GM18511 (cell line): Measurements from ENCODE around the gene ATP13A2.
A peak's percentile ranks its signal among the peaks of the same experiment; 100 is the strongest.
"Not testable (repeated sequence)": the region's sequence is repeated elsewhere in the genome, so short reads cannot be mapped to it uniquely, and the experiment has no call there.

ENCODE experiments used
- ATAC-seq: cut with Tn5 transposase; IDR thresholded peaks from one replicate; pipeline ENCODE4 v1.9.1; 2021; ENCODE audit warnings: mild to moderate bottlenecking, moderate library complexity; ENCODE audit not compliant: unreplicated experiment

Gene ATP13A2

DNA sequence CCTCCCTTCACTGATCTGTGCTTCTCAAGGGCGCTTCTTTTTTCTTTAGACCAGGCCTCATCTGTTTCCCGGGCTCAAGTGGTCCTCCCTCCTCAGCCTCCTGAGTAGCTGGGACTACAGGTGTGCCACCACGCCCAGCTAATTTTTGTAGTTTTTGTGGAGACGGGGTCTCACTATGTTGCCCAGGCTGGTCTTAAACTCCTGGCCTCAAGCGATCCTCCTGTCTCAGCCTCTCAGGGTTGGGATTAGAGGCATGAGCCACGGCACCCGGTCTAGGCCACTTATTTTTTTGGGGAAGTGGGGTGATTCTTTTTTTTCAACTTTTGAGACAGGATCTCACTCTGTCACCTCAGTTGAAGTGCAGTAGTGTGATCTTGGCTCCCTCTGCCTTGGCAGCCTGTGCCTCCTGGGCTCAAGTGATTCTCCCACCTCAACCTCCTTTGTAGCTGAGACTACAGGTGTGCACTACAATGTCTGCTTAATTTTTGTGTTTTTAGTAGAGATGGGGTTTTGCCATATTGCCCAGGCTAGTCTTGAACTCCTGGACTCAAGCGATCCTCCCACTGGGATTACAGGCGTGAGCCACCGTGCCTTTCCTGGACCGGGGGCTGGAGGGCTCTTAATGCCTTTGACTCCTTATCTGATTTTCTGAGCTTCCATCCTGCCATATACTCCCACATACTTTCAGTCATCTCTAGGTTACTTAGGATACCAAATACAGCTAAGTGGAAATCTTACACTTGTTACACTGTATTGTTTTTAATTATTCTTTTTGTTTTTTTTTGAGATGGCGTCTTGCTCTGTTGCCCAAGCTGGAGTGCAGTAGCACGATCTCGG, 50.2 kb downstream of the ATP13A2 start:
- no peak for ATAC-seq

- ATAC-seq = peak; percentile 66
Observed at GRCh38 chr1:16960560-16961296, 51.0 kb downstream of the ATP13A2 start.

DNA sequence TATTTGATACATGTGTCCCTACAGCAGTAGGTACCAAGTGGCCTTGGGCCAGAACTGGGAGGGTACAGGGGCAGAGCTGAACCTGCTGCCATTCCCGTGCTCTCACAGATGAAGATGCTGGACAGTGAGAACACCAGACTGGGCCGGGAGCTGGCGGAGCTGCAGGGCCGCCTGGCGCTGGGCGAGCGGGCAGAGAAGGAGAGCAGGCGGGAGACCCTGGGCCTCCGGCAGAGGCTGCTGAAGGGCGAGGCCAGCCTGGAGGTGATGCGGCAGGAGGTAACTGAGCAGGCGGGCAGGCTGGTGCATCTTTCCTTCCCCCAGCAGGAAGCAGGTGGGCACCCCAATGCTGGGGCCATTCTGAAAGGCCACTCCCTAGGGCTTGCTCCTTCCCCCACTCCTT, 53.3 kb downstream of the ATP13A2 start:
- ATAC-seq = no peak

DNA sequence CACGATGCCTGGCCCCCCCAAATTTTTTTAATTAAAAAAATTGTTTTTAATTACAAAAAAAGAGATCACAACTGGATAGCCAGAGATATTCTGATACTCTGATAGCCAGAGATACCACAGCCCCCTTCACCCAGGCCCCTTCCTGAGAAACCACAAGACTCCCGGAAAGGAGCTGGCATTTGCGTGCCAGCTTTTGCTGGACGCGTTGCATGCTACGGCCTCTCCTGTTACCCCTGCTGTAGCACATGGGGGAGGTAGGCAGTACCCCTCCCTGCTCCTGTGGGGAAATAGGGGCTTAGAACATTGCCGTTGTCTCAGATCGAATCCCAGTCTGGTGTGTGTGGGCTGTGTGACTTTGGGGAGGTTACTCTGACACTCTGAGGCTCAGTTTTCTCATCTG, 54.0 kb downstream of the ATP13A2 start:
- no peak for ATAC-seq

GRCh38 chr1:16956775-16957174, 55.0 kb downstream of the ATP13A2 start:
- no peak for ATAC-seq

GRCh38 chr1:16955186-16955585, 56.5 kb downstream of the ATP13A2 start:
- ATAC-seq = no peak

DNA sequence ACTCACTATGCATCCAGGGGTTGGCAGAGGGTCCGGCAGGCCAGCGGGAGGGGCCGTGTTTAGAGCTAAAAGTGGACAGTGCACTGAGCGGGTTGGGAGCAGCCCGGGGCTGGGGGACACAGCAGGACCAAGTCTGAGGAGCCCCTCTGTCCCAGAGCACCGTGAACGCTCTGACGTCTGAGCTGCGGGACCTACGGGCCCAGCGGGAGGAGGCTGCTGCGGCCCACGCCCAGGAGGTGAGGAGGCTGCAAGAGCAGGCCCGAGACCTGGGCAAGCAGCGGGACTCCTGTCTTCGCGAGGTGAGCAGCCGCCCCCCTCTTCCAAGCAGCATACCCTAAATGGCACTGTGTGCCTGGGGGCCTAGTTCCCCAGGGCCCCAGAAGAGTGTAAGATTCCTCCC, 57.1 kb downstream of the ATP13A2 start:
- ATAC-seq = no peak

DNA sequence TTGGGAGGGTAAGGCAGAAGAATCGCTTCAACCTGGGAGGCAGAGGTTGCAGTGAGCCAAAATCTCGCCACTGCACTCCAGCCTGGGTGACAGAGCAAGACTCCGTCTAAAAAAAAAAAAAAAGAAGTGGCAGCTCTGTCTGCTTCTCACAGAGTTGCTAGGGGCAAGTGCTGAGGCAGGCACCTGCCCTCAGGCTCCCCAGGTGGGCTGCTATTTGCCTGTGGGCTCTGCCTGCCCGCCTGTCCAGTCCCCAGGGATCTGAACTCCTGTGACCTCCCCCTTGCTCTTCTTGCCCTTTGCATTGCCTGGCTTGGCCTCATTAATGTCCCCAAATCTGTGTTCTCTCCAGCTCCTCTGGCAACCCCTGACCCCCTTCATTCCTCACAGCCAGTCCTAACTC, 59.4 kb downstream of the ATP13A2 start:
- not testable (repeated sequence) for ATAC-seq

- not testable (repeated sequence) for ATAC-seq
Observed at GRCh38 chr1:16949026-16949425, 62.7 kb downstream of the ATP13A2 start.

DNA sequence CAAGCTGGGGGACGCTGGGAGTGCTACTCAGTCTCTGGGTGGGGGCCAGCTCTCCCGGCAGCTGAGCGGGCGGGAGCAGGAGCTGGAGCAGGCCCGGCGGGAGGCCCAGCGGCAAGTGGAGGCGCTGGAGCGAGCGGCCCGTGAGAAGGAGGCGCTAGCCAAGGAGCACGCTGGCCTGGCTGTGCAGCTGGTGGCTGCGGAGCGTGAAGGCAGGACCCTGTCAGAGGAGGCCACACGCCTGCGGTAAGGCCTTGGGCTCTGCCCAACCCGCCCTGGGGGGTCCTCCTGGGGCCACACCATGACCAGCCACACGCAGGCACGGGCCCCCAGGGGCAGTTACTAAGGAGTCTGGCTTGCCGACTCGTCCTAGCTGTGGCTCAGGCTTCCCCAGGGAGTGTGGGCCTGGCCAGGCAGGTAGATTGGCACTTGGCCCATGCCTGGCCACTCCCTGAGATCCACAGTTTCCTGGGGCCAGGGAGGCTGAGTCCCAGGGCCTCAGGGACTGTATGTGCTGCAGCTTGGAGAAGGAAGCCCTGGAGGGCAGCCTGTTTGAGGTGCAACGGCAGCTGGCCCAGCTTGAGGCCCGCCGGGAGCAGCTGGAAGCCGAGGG, 63.3 kb downstream of the ATP13A2 start:
- ATAC-seq = not testable (repeated sequence)

- ATAC-seq = no peak
Observed at GRCh38 chr1:16946646-16947045, 65.1 kb downstream of the ATP13A2 start.

GRCh38 chr1:16946185-16946584, 65.5 kb downstream of the ATP13A2 start:
- ATAC-seq = not testable (repeated sequence)

DNA sequence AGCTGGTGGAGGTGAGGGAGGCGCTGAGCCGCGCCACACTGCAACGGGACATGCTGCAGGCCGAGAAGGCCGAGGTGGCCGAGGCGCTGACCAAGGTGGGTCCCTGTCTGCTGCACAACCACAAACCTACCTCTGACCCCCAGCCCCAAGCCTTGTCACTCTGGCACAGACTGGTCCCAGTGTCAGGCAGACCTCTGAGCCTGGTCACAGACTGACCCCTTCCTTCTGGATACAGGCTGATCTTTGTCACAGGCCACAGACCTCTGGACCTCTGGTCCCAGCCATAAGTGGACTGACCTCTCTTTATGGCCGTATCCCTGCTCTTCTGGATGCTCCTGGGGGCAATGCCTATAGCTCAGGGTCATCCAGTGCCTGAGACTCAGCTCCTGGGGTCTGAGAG, 66.2 kb downstream of the ATP13A2 start:
- ATAC-seq = not testable (repeated sequence)

GRCh38 chr1:16944038-16944437, 67.7 kb downstream of the ATP13A2 start:
- no peak for ATAC-seq

GRCh38 chr1:16939386-16940180, 72.1 kb downstream of the ATP13A2 start:
- not testable (repeated sequence) for ATAC-seq

- ATAC-seq = no peak
Observed at GRCh38 chr1:16938351-16939321, 73.1 kb downstream of the ATP13A2 start.

DNA sequence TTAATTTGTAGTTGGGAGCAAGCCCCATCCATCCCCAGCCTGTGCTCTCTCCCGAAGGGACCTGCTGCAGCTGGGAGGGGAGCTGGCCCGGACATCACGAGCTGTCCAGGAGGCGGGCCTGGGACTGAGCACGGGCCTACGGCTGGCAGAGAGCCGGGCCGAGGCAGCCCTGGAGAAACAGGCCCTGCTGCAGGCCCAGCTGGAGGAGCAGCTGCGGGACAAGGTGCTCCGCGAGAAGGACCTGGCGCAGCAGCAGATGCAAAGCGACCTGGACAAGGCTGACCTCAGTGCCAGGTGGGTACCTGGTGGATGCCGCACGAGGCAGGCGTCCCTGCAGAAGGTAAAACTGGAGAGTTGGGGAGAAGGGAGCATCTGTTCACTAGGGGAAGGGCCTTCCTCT, 75.1 kb downstream of the ATP13A2 start:
- not testable (repeated sequence) for ATAC-seq
